Chondrocyte (in vitro differentiated cells): ENCODE data around the gene NR2C2. TPM values are rescaled to one million over a fixed set of nuclear protein-coding genes. Genes with fewer than 3 reads are reported as not detected.

Source experiments
- DNase-seq: peaks from one replicate; pipeline ENCODE4 v3.0.0; 2021; ENCODE audit warnings: mixed read lengths, low spot score
- H3K27ac Mint-ChIP-seq: one replicate; pipeline ENCODE4 v1.8.0; 2021; ENCODE audit warnings: mild to moderate bottlenecking, moderate library complexity, mixed read lengths; ENCODE audit not compliant: unreplicated experiment
- H3K27me3 Mint-ChIP-seq: 2 replicates; pipeline ENCODE4 v1.8.0; 2021; ENCODE audit warnings: low read depth, mixed read lengths
- H3K36me3 Mint-ChIP-seq: 2 replicates; pipeline ENCODE4 v1.8.0; 2021; ENCODE audit warnings: low read depth, mixed read lengths
- H3K4me1 Mint-ChIP-seq: 2 replicates; pipeline ENCODE4 v1.8.0; 2021; ENCODE audit warnings: low read depth, mild to moderate bottlenecking, mixed read lengths
- H3K4me3 Mint-ChIP-seq: one replicate; pipeline ENCODE4 v1.8.0; 2021; ENCODE audit warnings: mild to moderate bottlenecking, moderate library complexity, mixed read lengths; ENCODE audit not compliant: unreplicated experiment
- H3K9me3 Mint-ChIP-seq: 2 replicates; pipeline ENCODE4 v1.8.0; 2021; ENCODE audit warnings: low read depth, mixed read lengths
- total RNA-seq: library from RNA; stranded (reverse); gene quantifications from 3 replicates; pipeline ENCODE4 v1.2.1, GENCODE V29; 2021
- TF ChIP-seq, protein P1 (sequence below): fragments of 200-600 bp; sonication (generic); IDR thresholded peaks from 2 replicates; pipeline ENCODE4 v1.5.0; 2021; ENCODE audit warnings: antibody characterized with exemption, mild to moderate bottlenecking, moderate library complexity

The NR2C2 gene
- total RNA-seq, 1 donor from 2014 or later = 42.5 TPM

DNA sequence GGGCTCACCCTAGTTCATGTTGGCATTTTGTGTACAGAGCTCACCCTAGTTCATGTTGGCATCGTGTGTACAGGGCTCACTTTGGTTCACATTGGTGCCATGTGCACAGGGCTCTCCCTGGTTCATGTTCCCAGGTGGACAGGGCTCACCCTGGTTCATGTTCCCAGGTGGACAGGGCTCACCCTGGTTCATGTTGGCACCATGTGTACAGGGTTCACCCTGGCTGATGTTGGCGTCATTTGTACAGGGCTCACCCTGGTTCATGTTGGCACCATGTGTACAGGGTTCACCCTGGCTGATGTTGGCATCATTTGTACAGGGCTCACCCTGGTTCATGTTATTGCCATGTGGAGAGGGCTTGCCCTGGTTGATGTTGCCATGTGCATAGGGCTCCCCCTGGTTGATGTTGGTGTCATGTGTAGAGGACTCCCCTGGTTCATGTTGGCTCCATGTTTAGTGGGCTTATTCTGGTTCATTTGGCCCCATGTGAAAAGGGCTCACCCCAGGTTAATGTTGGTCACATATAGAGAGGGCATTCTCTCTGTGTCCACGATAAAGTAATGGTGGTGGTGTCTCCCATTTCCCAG is 31.7 kb upstream of the NR2C2 start:
- no peak for DNase-seq

DNA sequence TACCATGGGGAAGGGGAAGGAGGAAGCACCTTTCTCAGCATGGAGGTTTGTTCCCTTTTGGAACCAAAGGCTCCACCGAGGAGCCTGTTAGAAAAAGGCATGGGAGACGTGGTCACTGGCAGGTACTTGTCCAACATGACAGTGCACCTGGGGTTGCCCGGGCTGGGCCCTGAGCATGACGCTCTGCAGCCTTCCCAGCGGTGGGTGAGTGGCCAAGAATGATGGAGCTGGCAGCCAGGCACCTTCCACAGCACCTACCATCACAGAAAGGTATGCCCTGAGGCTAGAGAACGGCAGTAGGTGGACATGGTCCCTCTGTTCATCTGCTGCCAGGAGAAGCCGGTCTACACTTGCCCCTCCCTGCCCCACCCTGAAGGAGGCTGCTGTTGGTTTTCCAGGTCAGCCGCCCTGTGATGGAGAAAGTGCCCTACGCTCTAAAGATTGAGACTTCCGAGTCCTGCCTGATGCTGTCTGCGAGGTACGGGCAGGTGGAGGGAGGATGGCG is 29.0 kb upstream of the NR2C2 start:
- no peaks in the 10 kb centered on the region for H3K36me3 Mint-ChIP-seq
- peaks cover 33% of the 10 kb centered on the region for H3K27me3 Mint-ChIP-seq
- no peak for DNase-seq
- H3K4me3 Mint-ChIP-seq = no peak overlapping the region
- peaks cover 5% of the 10 kb centered on the region for H3K4me1 Mint-ChIP-seq
- no peak overlapping the region for H3K27ac Mint-ChIP-seq
- H3K9me3 Mint-ChIP-seq = no peaks in the 10 kb centered on the region
- TF ChIP-seq, protein P1, sequence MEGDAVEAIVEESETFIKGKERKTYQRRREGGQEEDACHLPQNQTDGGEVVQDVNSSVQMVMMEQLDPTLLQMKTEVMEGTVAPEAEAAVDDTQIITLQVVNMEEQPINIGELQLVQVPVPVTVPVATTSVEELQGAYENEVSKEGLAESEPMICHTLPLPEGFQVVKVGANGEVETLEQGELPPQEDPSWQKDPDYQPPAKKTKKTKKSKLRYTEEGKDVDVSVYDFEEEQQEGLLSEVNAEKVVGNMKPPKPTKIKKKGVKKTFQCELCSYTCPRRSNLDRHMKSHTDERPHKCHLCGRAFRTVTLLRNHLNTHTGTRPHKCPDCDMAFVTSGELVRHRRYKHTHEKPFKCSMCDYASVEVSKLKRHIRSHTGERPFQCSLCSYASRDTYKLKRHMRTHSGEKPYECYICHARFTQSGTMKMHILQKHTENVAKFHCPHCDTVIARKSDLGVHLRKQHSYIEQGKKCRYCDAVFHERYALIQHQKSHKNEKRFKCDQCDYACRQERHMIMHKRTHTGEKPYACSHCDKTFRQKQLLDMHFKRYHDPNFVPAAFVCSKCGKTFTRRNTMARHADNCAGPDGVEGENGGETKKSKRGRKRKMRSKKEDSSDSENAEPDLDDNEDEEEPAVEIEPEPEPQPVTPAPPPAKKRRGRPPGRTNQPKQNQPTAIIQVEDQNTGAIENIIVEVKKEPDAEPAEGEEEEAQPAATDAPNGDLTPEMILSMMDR = no peak

More for the DNA sequence above, 31.7 kb upstream of the NR2C2 start:
- TF ChIP-seq, protein P1 = peak; percentile 24
- H3K36me3 Mint-ChIP-seq = no peaks in the 10 kb centered on the region
- no peaks in the 10 kb centered on the region for H3K4me1 Mint-ChIP-seq
- peaks cover 47% of the 10 kb centered on the region for H3K27me3 Mint-ChIP-seq
- no peak overlapping the region for H3K27ac Mint-ChIP-seq
- H3K4me3 Mint-ChIP-seq = no peak overlapping the region
- H3K9me3 Mint-ChIP-seq = no peaks in the 10 kb centered on the region

DNA sequence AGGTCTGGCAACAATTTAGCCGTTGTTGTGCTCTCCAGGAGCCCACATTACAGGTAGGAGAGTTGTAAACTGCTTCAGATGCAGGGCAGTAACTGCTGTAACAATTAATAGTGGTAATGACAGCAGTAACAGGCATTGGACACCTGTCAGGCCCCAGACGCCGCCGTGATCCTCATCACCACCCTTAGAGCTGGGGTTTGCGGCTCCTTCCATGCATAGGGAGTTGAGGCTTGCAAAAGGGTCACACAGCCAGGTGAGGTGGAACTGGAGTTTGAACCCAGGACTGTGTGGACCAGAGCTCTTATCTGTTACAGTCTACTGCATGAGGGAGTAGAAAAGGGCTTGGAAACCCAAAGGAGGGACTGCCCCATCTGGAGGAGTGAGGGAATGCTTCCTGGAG is 26.8 kb upstream of the NR2C2 start:
- TF ChIP-seq, protein P1 = no peak
- peaks cover 21% of the 10 kb centered on the region for H3K27me3 Mint-ChIP-seq
- H3K36me3 Mint-ChIP-seq = no peaks in the 10 kb centered on the region
- no peak overlapping the region for H3K4me3 Mint-ChIP-seq
- no peaks in the 10 kb centered on the region for H3K9me3 Mint-ChIP-seq
- no peak overlapping the region for H3K27ac Mint-ChIP-seq
- H3K4me1 Mint-ChIP-seq = peaks cover 5% of the 10 kb centered on the region
- no peak for DNase-seq

DNA sequence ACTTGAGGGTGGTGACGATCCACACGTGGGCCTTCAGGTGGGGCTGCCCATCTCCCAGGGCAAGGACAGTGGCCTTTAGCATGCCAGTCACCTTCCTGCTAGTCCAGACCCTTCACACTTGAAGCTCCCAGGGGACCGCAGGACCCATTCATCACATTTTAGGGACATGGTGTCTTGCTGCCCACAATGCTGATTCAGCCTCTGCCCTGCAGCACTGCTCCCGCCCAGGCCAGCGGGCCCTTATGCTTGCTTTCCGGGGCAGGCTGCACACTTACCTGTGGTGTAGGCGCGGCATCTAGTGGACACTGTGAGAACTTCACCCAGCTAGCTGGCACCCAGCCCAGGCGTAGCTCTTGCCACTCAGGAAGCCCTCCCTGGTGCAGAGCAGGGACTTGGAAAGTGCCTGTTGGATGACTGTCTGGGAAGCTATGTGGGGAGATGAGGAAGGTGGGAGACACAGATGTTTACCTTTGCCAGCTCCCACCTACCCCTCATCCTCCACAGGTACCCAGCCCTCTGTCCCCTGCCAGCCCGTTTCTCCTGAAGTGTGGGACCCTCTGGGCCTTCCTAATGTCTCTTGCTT is 26.3 kb upstream of the NR2C2 start:
- H3K4me3 Mint-ChIP-seq = no peak overlapping the region
- no peak overlapping the region for H3K27ac Mint-ChIP-seq
- peaks cover 18% of the 10 kb centered on the region for H3K27me3 Mint-ChIP-seq
- H3K36me3 Mint-ChIP-seq = no peaks in the 10 kb centered on the region
- TF ChIP-seq, protein P1 = peak; percentile 99
- peaks cover 5% of the 10 kb centered on the region for H3K4me1 Mint-ChIP-seq
- no peak for DNase-seq
- no peaks in the 10 kb centered on the region for H3K9me3 Mint-ChIP-seq

DNA sequence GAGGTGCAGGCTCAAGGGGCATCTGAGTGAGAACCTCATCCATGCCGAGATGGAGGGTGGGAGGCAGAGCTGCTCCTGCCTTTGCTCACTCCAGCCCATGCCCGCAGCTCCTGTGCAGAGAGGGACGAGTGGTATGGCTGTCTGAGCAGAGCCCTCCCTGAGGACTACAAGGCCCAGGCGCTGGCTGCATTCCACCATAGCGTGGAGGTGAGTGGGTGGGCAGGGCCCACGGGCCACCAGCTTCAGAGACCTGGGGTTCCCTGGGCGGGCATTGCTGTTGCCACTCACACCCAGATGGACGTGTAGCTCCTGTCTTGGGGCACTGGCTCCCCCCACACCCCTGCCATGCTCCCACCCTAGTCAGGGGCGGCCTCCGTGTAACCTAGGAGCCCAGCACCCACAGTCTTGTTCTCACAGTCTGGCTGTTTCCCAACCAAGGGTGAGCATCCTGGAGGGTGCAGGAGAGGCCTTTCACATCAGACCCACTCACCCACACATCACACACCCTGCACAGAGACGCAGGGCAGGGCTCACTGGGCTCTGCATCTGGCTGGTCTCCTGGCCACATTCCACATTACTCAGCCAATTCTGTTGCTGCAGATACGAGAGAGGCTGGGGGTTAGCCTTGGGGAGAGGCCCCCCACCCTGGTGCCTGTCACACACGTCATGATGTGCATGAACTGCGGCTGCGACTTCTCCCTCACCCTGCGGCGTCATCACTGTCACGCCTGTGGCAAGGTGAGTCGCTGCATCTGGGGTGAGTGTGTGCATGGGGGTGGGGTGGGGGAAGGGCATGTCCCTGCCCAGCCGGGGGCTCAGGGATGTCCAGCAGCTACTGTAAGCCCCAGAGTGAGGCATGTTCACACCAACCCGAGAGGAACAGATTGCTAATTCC is 25.3 kb upstream of the NR2C2 start:
- no peaks in the 10 kb centered on the region for H3K36me3 Mint-ChIP-seq
- H3K4me1 Mint-ChIP-seq = peaks cover 5% of the 10 kb centered on the region
- peaks cover 12% of the 10 kb centered on the region for H3K27me3 Mint-ChIP-seq
- no peaks in the 10 kb centered on the region for H3K9me3 Mint-ChIP-seq
- H3K4me3 Mint-ChIP-seq = no peak overlapping the region
- no peak for DNase-seq
- TF ChIP-seq, protein P1 = no peak
- H3K27ac Mint-ChIP-seq = no peak overlapping the region
